Measurements from ENCODE around the gene TRIM32.

DNA sequence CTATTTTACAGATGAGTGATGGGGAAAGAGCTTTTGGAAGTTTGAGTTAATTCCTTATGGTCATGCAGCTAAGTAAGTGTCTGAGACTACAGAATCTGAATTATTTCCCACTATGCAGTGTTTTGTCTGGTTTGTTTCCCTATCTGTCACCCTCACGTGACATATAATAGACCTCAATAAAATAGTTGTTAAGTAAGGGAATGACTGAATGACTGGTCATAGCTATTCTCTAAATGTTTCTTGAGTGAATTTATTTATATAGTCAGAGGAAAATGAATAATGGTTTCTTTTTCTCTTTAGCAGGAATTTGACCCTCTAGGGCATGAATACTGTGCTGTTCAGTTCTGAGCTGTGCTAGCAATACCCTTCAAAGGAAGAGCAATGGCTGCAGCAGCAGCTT, 10.3 kb downstream of the TRIM32 start:
- TF ChIP-seq FOXM1 (IDR thresholded peaks at IDR 0.05; ENCODE audit: borderline replicate concordance) (no peak), ARNT (IDR thresholded peaks at IDR 0.05) (no peak), ELF4 (IDR thresholded peaks at IDR 0.05) (no peak), FOXA1 (IDR thresholded peaks at IDR 0.05) (no peak), BHLHE40 (IDR thresholded peaks at IDR 0.05; ENCODE audit: borderline replicate concordance) (no peak), SP1 (IDR thresholded peaks at IDR 0.05) (no peak), HDGF (IDR thresholded peaks at IDR 0.05; ENCODE audit: borderline replicate concordance) (no peak), L3MBTL2 (conservative IDR thresholded peaks at IDR 0.05) (no peak), TARDBP (IDR thresholded peaks at IDR 0.05) (no peak), ZNF384 (IDR thresholded peaks at IDR 0.05) (no peak), LEF1 (IDR thresholded peaks at IDR 0.05; ENCODE audit: borderline replicate concordance) (no peak)
- TF ChIP-seq, protein P1, sequence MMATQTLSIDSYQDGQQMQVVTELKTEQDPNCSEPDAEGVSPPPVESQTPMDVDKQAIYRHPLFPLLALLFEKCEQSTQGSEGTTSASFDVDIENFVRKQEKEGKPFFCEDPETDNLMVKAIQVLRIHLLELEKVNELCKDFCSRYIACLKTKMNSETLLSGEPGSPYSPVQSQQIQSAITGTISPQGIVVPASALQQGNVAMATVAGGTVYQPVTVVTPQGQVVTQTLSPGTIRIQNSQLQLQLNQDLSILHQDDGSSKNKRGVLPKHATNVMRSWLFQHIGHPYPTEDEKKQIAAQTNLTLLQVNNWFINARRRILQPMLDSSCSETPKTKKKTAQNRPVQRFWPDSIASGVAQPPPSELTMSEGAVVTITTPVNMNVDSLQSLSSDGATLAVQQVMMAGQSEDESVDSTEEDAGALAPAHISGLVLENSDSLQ (IDR thresholded peaks at IDR 0.05): no peak

Data from HEK293T (cell line).